AG04449 (cell line): ENCODE measurements around the gene TNS4.

Experiments used
- CTCF ChIA-PET: fragments of 350-600 bp; formaldehyde crosslinking; extraction: SDS; loops from one replicate; lab custom pipeline; 2021; ENCODE audit warnings: antibody characterized with exemption; lab: Yijun Ruan, JAX
- POLR2A ChIA-PET: fragments of 400-600, 350-600 bp; formaldehyde crosslinking; extraction: SDS; loops from one replicate; lab custom pipeline; 2020; ENCODE audit warnings: antibody characterized with exemption, inconsistent platforms; lab: Yijun Ruan, JAX
- DNase-seq: peaks from one replicate; pipeline ENCODE4 v3.0.0-alpha.2; 2010; ENCODE audit warnings: low read depth, low spot score
- H3K4me3 ChIP-seq: 2 replicates; pipeline ENCODE4 v1.5.1; 2011; ENCODE audit warnings: low read depth, mild to moderate bottlenecking, control low read depth, low read length
- CTCF ChIP-seq: IDR thresholded peaks from one replicate; pipeline ENCODE4 v1.5.1; 2011; ENCODE audit warnings: mild to moderate bottlenecking, moderate library complexity, low read length, control low read depth, inconsistent platforms; ENCODE audit not compliant: insufficient read depth; ENCODE audit errors: missing control alignments

The TNS4 gene

DNA sequence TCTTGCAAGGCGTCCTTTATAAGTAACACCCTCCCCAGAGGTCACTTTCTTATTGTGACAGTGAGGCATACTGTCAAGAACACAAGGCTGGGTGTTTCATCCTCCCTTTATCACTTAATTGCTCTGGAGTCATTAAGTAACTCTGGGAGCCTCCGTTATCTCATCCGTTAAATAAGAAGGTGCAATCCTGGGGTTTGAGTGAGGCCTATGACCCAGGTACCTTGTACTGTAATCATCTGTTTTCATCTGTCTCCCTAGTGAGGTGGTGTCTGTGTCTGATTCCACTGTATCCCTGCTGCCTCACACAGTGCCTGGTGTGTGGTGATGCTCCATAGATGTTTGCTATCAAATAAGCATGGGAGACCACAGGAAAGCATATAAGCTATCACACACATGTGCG lies 17.7 kb downstream of the TNS4 start:
- POLR2A ChIA-PET, result no interaction called here

DNA sequence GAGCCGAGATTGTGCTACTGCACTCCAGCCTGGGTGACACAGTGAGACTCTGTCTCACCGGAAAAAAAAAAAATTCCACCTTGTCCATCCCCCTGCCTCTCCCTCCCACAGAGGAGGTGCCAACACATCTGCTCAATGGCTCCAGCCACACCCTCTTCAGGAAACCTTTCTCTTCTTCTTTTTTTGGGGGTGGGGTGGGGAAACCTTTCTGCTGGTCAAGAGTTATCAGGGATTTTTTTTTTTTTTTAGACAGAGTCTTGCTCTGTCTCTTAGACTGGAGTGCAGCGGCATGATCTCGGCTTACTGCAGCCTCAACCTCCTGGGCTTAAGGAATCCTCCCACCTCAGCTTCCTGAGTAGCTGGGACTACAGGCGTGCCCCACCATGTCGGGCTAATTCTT lies 18.7 kb downstream of the TNS4 start:
- TF ChIP-seq CTCF, result no peak
- POLR2A ChIA-PET, result no interaction called here
- H3K4me3 ChIP-seq, result no peak overlapping the region
- DNase-seq, result no peak
- CTCF ChIA-PET, result interaction anchor here (1.1 to 2.1 kb wide), 3 partner anchors 11 to 84 kb away, joined by 3 to 7 read pairs (median 4); no protein-coding TSS in a partner anchor

More for the DNA sequence above, 17.7 kb downstream of the TNS4 start:
- TF ChIP-seq CTCF, result no peak
- no peak for DNase-seq
- CTCF ChIA-PET, result interaction anchor here (1.1 to 5.2 kb wide), 4 partner anchors 7 to 76 kb away, joined by 3 to 68 read pairs (median 23); no protein-coding TSS in a partner anchor
- H3K4me3 ChIP-seq, result no peak overlapping the region

DNA sequence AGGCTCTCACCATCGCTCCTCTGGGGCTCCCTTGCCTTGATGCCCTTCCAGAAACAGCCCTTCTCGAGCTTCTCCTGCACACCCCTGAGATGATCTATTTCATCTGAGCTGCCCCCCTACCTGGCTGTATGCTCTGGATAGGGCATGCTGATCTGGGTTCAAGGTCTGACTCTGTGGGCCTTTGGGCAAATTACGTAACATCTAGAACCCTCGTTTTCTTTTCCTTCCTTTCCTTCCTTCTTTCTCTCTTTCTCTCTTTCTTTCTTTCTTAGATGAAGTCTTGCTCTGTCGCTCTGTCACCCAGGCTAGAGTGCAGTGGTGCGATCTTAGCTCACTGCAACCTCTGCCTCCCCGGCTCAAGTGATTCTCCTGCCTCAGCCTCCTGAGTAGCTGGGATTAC lies 20.3 kb downstream of the TNS4 start:
- POLR2A ChIA-PET, result interaction anchor here (0.8 kb wide), 1 partner anchor 8 kb away, joined by 3 read pairs; no protein-coding TSS in a partner anchor
- no peak overlapping the region for H3K4me3 ChIP-seq
- no peak for TF ChIP-seq CTCF
- no peak for DNase-seq
- CTCF ChIA-PET, result interaction anchor here (1.2 to 2.1 kb wide), 7 partner anchors 9 to 82 kb away, joined by 3 to 11 read pairs (median 4); no protein-coding TSS in a partner anchor

DNA sequence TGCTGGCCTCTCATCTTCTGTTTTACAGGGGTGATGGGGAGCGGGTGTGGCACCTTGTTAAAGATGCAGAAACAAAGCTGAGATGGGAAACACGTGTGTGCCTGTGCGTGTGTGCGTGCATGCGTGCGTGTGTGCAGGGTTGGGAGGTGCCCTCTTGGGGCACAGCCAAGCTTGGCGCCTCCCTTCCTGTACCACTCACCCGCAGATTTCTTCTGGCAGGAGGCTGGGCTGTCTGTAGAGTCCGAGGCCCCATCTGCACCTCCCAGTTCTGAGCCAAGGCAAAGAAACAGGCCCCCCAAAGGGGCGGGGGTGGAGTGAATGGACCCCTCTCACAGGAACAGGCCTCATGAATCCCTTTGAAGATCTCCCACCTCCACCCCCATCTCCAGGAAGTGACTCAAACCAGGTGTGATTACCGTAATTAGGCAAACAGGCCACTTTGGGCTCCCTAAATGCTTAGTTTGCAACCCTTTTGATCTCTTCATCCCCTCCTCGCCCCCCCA lies 20.9 kb downstream of the TNS4 start:
- ChIA-PET POLR2A (no interaction called here), CTCF (interaction anchor here (1.5 to 2.1 kb wide), 6 partner anchors 9 to 82 kb away, joined by 3 to 11 read pairs (median 5); no protein-coding TSS in a partner anchor)
- TF ChIP-seq CTCF, result no peak
- no peak overlapping the region for H3K4me3 ChIP-seq
- no peak for DNase-seq

DNA sequence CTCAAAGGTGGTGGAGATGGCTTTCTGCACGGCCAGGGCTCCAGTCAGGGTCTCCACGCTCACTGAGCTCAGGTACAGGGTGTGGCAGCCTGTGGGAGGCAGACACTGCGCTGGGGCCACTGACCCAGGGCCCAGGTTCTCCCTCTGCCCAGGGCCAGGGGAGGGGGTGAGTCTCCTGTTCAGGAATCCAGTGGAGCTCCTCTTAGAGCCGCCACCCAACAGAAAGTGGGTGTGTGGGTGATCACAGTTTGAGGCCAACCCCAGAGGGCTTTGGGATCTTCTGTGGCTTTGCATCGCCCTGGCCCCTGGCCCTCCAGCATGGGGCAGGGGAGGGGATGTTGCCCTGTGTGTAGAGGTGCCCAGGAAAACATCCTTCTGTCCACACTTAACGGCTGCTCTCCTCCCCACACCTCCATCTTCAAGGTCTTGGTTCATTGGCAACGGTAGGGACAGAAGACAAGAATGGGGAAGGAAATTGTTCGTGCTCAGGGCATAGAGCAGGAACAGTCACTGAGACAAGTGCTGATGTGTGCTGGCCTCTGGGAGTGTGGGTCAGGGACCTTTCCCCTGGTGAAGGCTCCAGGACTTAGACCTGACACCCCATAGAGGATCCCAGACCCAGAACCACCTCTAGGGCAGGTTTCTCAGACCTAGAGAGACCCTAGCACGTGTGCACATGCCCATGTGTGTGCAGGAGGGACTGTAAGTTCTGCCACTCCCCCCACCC lies 21.5 kb downstream of the TNS4 start:
- no peak for TF ChIP-seq CTCF
- H3K4me3 ChIP-seq, result no peak overlapping the region
- DNase-seq, result no peak
- POLR2A ChIA-PET, result no interaction called here
- CTCF ChIA-PET, result interaction anchor here (0.7 to 6.3 kb wide), 8 partner anchors 9 to 80 kb away, joined by 3 to 140 read pairs (median 4); partner anchors contain the start of gene TOP2A

DNA sequence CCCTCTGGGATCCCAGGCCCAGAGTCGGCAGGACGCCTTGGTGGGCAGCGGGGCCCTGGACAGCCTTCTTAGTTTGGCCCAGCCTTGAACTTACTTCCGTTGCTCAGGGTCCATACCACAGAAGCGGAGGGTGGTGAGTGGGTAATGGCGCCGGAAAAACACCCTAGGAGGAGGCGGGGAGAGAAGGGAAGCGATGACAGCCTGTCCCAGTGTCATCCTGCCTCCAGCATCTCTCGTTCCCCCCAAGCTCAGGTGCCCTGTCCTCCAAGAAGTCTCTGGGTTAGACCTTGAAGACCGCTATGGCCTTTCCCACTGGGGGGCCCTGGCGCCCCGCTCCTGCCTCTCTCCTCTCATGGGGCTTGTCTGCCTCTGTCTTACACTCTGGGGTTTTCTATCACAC lies 22.9 kb downstream of the TNS4 start:
- no peak overlapping the region for H3K4me3 ChIP-seq
- no peak for TF ChIP-seq CTCF
- ChIA-PET CTCF (interaction anchor here (0.8 to 6.3 kb wide), 8 partner anchors 8 to 57 kb away, joined by 3 to 140 read pairs (median 46); no protein-coding TSS in a partner anchor), POLR2A (interaction anchor here (0.8 kb wide), 1 partner anchor 55 kb away, joined by 3 read pairs; no protein-coding TSS in a partner anchor)
- no peak for DNase-seq
